Testis (tissue), 3 donors: ENCODE data around the gene SUCLG2. TPM values are rescaled to one million over a fixed set of nuclear protein-coding genes. Genes with fewer than 3 reads are reported as not detected.

Experiments
- DNase-seq: peaks from one replicate; pipeline ENCODE4 v3.0.0-alpha.2; 2019
- H3K27ac ChIP-seq, 2 donors: fragments of 200-600 bp; sonication (generic); one replicate each; pipeline ENCODE4 v1.5.1; 2019
- H3K27me3 ChIP-seq: fragments of 200-600 bp; sonication (generic); one replicate; pipeline ENCODE4 v1.5.1; 2019
- H3K36me3 ChIP-seq: fragments of 200-600 bp; sonication (generic); one replicate; pipeline ENCODE4 v1.5.1; 2017; ENCODE audit warnings: low read depth; ENCODE audit errors: missing control alignments
- H3K4me1 ChIP-seq: fragments of 200-600 bp; sonication (generic); one replicate; pipeline ENCODE4 v1.5.1; 2019
- H3K4me3 ChIP-seq, 2 donors: fragments of 200-600 bp; sonication (generic); one replicate each; pipeline ENCODE4 v1.5.1; 2017 to 2019
- H3K9me3 ChIP-seq: fragments of 200-600 bp; sonication (generic); one replicate; pipeline ENCODE4 v1.5.1; 2017
- CTCF ChIP-seq, 3 experiments: fragments of 450-650 bp in 2 of 3; fragments of 200-600 bp in 1 of 3; sonication (generic) in 1 of 3; IDR thresholded peaks; one replicate each; pipeline ENCODE4 v1.5.1; 2016 to 2019; ENCODE audit warnings: antibody characterized with exemption in 3 of 3, mild to moderate bottlenecking in 2 of 3, moderate library complexity in 1 of 3
- POLR2A ChIP-seq: fragments of 450-650 bp; IDR thresholded peaks from one replicate; pipeline ENCODE4 v1.6.1; 2017; ENCODE audit warnings: antibody characterized with exemption, mild to moderate bottlenecking, moderate library complexity
- WGBS, 2 donors: methylation state at CpG; one replicate each; pipeline ENCODE4 v1.1.5; 2018; 5-methylcytosine and 5-hydroxymethylcytosine counted together
- intact Hi-C: fragments of 100-400 bp; cut with DNase I; formaldehyde crosslinking; loops from one replicate; pipeline ENCODE4 v1.15.1; 2023; ENCODE audit warnings: low total_unique reads
- polyA plus RNA-seq: library from polyadenylated mRNA; stranded (reverse); fragments of 350-450 nt; fragmentation: Illumina TruSeq; extraction: RNeasy Lipid Tissue Mini Kit (QIAGEN cat#74804); gene quantifications from one replicate; pipeline ENCODE4 v1.2.3, GENCODE V29; 2014; ENCODE audit warnings: low read depth, low replicate concordance; ENCODE audit not compliant: insufficient read depth
- total RNA-seq, 2 donors: library from RNA; depleted of rRNA; stranded (reverse); fragments of >200 nt; gene quantifications; one replicate each; pipeline ENCODE4 v1.2.3, GENCODE V29; 2016

The SUCLG2 gene
- total and polyA plus RNA-seq, 3 donors from 2014 or later, result 18.0 to 28.7 (median 23.8) TPM

- Histone ChIP-seq H3K4me1 (peaks cover 5% of the 10 kb centered on the region), H3K4me3 (no peak overlapping the region), H3K27ac (no peak overlapping the region), H3K36me3 (no peaks in the 10 kb centered on the region), H3K9me3 (no peaks in the 10 kb centered on the region), H3K27me3 (no peaks in the 10 kb centered on the region)
- no peak for DNase-seq
- TF ChIP-seq CTCF (IDR thresholded peaks at IDR 0.05) (no peak), POLR2A (no peak)
- WGBS, 2 donors, result 75 to 86% methylated on average over 3 of the region's 3 CpGs
- intact Hi-C loops, result no loop called here
Observed at GRCh38 chr3:67484085-67484484, 170.3 kb downstream of the SUCLG2 start.

GRCh38 chr3:67481126-67481525 lies 173.3 kb downstream of the SUCLG2 start:
- Histone ChIP-seq H3K4me1 (no peaks in the 10 kb centered on the region), H3K9me3 (no peaks in the 10 kb centered on the region), H3K36me3 (no peaks in the 10 kb centered on the region), H3K4me3 (no peak overlapping the region), H3K27ac (no peak overlapping the region), H3K27me3 (no peaks in the 10 kb centered on the region)
- 59 to 72% methylated on average over 4 of the region's 4 CpGs for WGBS, 2 donors
- TF ChIP-seq CTCF (IDR thresholded peaks at IDR 0.05) (no peak), POLR2A (no peak)
- intact Hi-C loops, result no loop called here
- DNase-seq, result no peak

- 96% methylated on average over 7 of the region's 7 CpGs for WGBS, 2 donors
- H3K4me3 ChIP-seq, result no peak overlapping the region
- no peak for DNase-seq
- no peak for TF ChIP-seq CTCF (IDR thresholded peaks at IDR 0.05)
- TF ChIP-seq POLR2A, result no peak
- no peaks in the 10 kb centered on the region for H3K36me3 ChIP-seq
- H3K27ac ChIP-seq, result no peak overlapping the region
- intact Hi-C loops, result no loop called here
- no peaks in the 10 kb centered on the region for H3K9me3 ChIP-seq
- no peaks in the 10 kb centered on the region for H3K4me1 ChIP-seq
- H3K27me3 ChIP-seq, result no peaks in the 10 kb centered on the region
Observed at GRCh38 chr3:67478423-67478822, 176.0 kb downstream of the SUCLG2 start.

- Histone ChIP-seq H3K4me3 (no peak overlapping the region), H3K27ac (no peak overlapping the region), H3K36me3 (no peaks in the 10 kb centered on the region), H3K4me1 (no peaks in the 10 kb centered on the region), H3K27me3 (no peaks in the 10 kb centered on the region), H3K9me3 (no peaks in the 10 kb centered on the region)
- WGBS, 2 donors, result 93 to 98% methylated on average over 4 of the region's 4 CpGs
- DNase-seq, result no peak
- intact Hi-C loops, result no loop called here
- no peak for TF ChIP-seq POLR2A
- TF ChIP-seq CTCF (IDR thresholded peaks at IDR 0.05), result no peak
Observed at GRCh38 chr3:67474311-67474710, 180.1 kb downstream of the SUCLG2 start.

- TF ChIP-seq CTCF (IDR thresholded peaks at IDR 0.05), result no peak
- no peak for TF ChIP-seq POLR2A
- Histone ChIP-seq H3K27me3 (no peaks in the 10 kb centered on the region), H3K36me3 (no peaks in the 10 kb centered on the region), H3K9me3 (no peaks in the 10 kb centered on the region), H3K27ac (no peak overlapping the region), H3K4me1 (no peaks in the 10 kb centered on the region), H3K4me3 (no peak overlapping the region)
- no peak for DNase-seq
- intact Hi-C loops, result no loop called here
- 94 to 98% methylated on average over 2 of the region's 2 CpGs for WGBS, 2 donors
Observed at GRCh38 chr3:67472674-67473201, 181.7 kb downstream of the SUCLG2 start.
